Aorta (tissue), 5 donors: Measurements from ENCODE around the gene MYOD1. TPM values are rescaled to one million over a fixed set of nuclear protein-coding genes. Genes with fewer than 3 reads are reported as not detected.

Experiments used
- ATAC-seq: fragments of 200-7000 bp; cut with Tn5 transposase; one replicate; pipeline ENCODE4 v1.9.1; 2022; ENCODE audit warnings: moderate library complexity; ENCODE audit not compliant: low FRiP score
- DNase-seq, 2 donors: peaks; one replicate each; pipeline ENCODE4 v3.0.0-alpha.2; 2020
- H3K27ac ChIP-seq, 2 donors: one replicate each; pipeline ENCODE4 v1.5.1; 2013; ENCODE audit warnings: low read length in 2 of 2, mild to moderate bottlenecking in 2 of 2, moderate library complexity in 2 of 2, control low read depth in 1 of 2, inconsistent platforms in 1 of 2, low read depth in 1 of 2
- H3K27me3 ChIP-seq, 2 donors: one replicate each; pipeline ENCODE4 v1.6.1; 2013; ENCODE audit warnings: control low read depth in 1 of 2, low read length in 1 of 2, mild to moderate bottlenecking in 1 of 2, moderate library complexity in 1 of 2; ENCODE audit not compliant: insufficient read depth in 2 of 2, control insufficient read depth in 1 of 2
- H3K36me3 ChIP-seq, 2 donors: one replicate each; pipeline ENCODE4 v1.6.1; 2013; ENCODE audit warnings: control low read depth in 1 of 2, low read length in 1 of 2, mild to moderate bottlenecking in 1 of 2; ENCODE audit not compliant: insufficient read depth in 2 of 2, control insufficient read depth in 1 of 2
- H3K4me1 ChIP-seq, 2 donors: one replicate each; pipeline ENCODE4 v1.6.1; 2013; ENCODE audit warnings: low read length in 2 of 2, control low read depth in 1 of 2, mild to moderate bottlenecking in 1 of 2, moderate library complexity in 1 of 2; ENCODE audit not compliant: insufficient read depth in 2 of 2, control insufficient read depth in 1 of 2
- H3K4me3 ChIP-seq, 2 donors: one replicate each; pipeline ENCODE4 v1.5.1; 2013; ENCODE audit warnings: low read length in 2 of 2, control low read depth in 1 of 2, mild to moderate bottlenecking in 1 of 2
- H3K9me3 ChIP-seq: one replicate; pipeline ENCODE4 v1.6.1; 2013; ENCODE audit warnings: mild to moderate bottlenecking, low read length; ENCODE audit not compliant: control insufficient read depth
- WGBS, 2 donors: extraction: QIAGEN DNeasy Blood & Tissue Kit; methylation state at CpG; one replicate each; pipeline ENCODE4 v1.1.7; 2013; 5-methylcytosine and 5-hydroxymethylcytosine counted together
- intact Hi-C, 2 donors: fragments of 100-400 bp; cut with DNase I; formaldehyde crosslinking; loops; one replicate each; pipeline versions ENCODE4 v1.14.2 to v1.15.0; 2022
- polyA plus RNA-seq, 2 donors: library from polyadenylated mRNA; stranded (reverse); fragments of 200-250 nt; gene quantifications; one replicate each; pipeline ENCODE4 v1.2.3, GENCODE V29; 2013
- total RNA-seq, 2 donors: library from RNA; stranded (reverse); fragmentation: NEBNext Ultra II Directional; extraction: Animal tissue kit (Norgen Biotek cat#: 25700); gene quantifications; one replicate each; pipeline ENCODE4 v1.2.1, GENCODE V29; 2021
- donor health status: healthy with polysubstance abuse.
- donor health status: Bipolar disorder and iron deficiency.
- donor health status: DM: no; HTN: no; CAD: no.
- donor health status: DM: no; HTN: no; CAD: no.
- donor health status: DM: yes; HTN: yes; CAD: no.

The MYOD1 gene
- total and polyA plus RNA-seq, 4 donors: not detected

- no peak overlapping the region for H3K4me3 ChIP-seq
- H3K4me1 ChIP-seq: no peaks in the 10 kb centered on the region
- DNase-seq (peak in 1 of 2 donors; percentile 35), ATAC-seq (no peak)
- no peaks in the 10 kb centered on the region for H3K36me3 ChIP-seq
- no peak overlapping the region for H3K27ac ChIP-seq
- no peaks in the 10 kb centered on the region for H3K27me3 ChIP-seq
- intact Hi-C loops: no loop called here
- WGBS, 2 donors: 80 to 85% methylated on average over 10 of the region's 10 CpGs
- H3K9me3 ChIP-seq: no peaks in the 10 kb centered on the region
Measured at GRCh38 chr11:17744151-17744940, 25.0 kb downstream of the MYOD1 start.

DNA sequence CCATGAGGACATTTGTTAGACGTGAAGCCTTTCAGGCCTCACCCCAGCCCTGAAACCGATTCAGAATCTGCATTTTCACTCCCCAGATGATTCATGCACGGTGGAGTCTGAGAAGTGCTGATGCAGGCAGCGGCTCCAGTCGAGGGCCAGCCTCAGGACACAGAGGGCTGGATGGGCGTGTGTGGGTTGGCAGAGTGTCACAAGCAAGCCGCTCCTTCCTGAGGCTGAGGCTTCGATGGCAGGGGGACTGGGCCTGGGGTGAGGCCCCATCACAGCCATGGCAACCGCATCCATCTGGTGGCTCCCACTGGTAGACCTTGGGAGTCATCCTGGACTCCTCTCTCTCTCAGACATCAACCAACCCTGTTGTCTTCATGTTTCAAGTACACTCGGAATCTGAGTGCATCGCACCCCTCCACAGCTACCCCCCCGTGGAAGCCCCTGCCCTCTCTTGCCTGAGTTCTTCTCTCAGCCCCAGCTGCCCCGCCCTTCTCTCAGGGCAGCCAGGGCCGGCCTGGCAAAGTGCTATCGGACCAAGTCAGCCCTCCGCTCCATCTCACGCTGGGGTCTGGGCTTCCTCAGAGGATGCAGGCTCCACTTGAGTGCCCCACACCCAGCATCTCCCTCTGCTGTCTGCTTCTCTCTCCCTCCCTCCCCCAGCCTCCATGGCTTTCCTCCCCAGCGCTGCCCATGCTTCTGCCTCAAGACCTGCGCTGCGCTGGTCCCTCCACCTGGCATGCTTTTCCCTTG lies 25.8 kb downstream of the MYOD1 start:
- Histone ChIP-seq H3K9me3 (no peaks in the 10 kb centered on the region), H3K4me3 (no peak overlapping the region), H3K36me3 (no peaks in the 10 kb centered on the region), H3K27ac (no peak overlapping the region), H3K4me1 (no peaks in the 10 kb centered on the region), H3K27me3 (no peaks in the 10 kb centered on the region)
- ATAC-seq (no peak), DNase-seq (peak in 1 of 2 donors; percentile 59)
- WGBS, 2 donors: 87 to 92% methylated on average over 20 of the region's 20 CpGs
- intact Hi-C loops: no loop called here

- H3K36me3 ChIP-seq: no peaks in the 10 kb centered on the region
- DNase-seq (peak in 1 of 2 donors; percentile 38), ATAC-seq (no peak)
- no peak overlapping the region for H3K4me3 ChIP-seq
- no peaks in the 10 kb centered on the region for H3K9me3 ChIP-seq
- no peak overlapping the region for H3K27ac ChIP-seq
- intact Hi-C loops: no loop called here
- 84 to 86% methylated on average over 10 to 11 of the region's 11 CpGs for WGBS, 2 donors
- no peaks in the 10 kb centered on the region for H3K4me1 ChIP-seq
- H3K27me3 ChIP-seq: no peaks in the 10 kb centered on the region
Measured at GRCh38 chr11:17746096-17746495, 26.7 kb downstream of the MYOD1 start.

DNA sequence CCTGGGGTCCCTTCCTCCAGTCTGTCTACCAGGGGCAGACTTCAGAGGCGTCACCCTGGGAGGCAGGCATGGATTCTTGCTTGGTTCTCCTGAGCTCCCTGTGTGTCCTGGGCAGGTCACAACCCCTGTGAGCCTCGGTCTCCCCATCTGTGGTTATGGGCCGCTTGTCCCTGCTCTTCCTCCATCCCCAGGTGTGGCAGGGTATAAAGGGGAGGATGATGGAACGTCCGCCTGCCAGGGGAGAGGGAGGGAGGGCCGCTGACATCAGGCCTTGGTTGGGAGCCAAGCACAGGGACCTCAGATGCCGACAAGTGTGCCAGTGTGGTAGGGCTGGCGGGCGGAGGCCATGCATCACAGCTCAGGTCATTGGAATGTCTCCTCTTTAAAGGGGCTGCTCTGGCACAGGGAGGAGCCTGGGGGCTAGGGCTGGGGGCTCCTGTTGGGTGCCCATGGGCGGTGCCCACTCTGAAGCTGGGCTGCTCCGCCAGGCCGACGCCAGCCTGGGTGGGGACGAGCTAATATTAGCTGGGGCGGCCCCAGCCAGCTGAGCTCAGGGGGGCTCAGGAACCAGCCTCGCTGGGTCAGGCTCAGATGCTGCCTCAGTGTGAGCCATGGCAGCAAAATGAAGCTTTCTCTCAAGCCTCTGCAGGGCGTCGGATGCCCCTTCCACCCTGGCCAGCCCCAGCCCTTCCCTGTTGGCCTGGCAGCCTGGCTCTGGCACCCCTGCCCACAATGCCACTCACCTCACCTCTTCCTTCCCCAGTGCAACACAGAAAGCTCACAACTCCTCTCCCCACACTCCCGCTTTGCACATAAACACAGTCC lies 28.0 kb downstream of the MYOD1 start:
- Histone ChIP-seq H3K9me3 (no peaks in the 10 kb centered on the region), H3K4me1 (no peaks in the 10 kb centered on the region), H3K36me3 (no peaks in the 10 kb centered on the region), H3K4me3 (no peak overlapping the region), H3K27me3 (no peaks in the 10 kb centered on the region), H3K27ac (no peak overlapping the region)
- intact Hi-C loops: no loop called here
- 60 to 68% methylated on average over 17 to 19 of the region's 19 CpGs for WGBS, 2 donors
- DNase-seq (peak in 1 of 2 donors; percentile 61), ATAC-seq (no peak)

GRCh38 chr11:17748044-17748443 lies 28.7 kb downstream of the MYOD1 start:
- Histone ChIP-seq H3K9me3 (no peaks in the 10 kb centered on the region), H3K27ac (no peak overlapping the region), H3K4me1 (no peaks in the 10 kb centered on the region), H3K4me3 (no peak overlapping the region), H3K27me3 (no peaks in the 10 kb centered on the region), H3K36me3 (no peaks in the 10 kb centered on the region)
- WGBS, 2 donors: 83 to 89% methylated on average over 8 of the region's 8 CpGs
- ATAC-seq (no peak), DNase-seq (no peak)
- intact Hi-C loops: no loop called here

DNA sequence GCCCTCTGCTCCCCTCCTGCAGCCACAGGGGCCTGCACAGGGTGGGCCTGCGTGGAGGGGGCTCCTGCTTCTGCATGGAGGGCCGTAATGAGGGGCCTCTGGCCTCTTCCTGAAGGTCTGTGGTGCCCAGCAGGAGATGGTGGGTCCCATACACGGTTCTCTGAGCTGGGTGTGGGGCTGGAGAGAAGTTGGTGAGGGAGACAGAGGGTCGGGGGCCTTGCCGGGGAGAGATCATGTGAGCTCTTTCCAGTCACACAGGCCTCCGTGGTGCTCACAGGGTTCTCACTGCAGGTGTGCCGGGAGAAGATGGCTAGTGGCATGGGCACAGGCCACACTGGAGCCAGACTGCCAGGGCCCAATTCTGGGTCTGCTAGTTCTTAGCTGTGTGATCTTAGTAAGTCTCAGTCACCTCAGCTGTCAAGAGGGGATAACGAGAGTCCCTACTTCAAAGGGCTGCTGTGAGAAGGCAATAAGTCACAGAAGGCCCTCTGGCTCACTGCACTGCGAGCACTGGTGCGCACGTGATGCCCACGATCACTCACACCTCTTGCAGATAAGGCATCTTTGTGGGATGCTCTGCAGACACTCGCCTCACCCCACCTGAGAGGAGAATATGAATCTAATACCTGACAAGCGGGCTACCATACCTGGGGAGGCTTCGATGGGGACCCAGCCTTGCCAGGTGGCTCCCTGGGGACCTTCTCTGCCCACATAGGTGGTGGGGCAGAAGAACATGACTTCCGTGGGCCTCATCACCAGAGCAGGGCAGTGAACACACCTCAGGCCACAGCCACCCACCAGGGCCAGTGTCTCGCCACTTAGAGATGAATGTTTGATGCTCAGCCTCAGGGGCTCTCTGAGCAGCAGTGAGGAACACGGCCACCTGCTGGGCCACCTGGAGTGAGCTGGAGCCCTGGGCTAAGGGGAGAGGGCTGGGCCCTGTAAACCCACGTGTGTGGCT lies 29.7 kb downstream of the MYOD1 start:
- H3K4me3 ChIP-seq: no peak overlapping the region
- H3K4me1 ChIP-seq: no peaks in the 10 kb centered on the region
- no peak overlapping the region for H3K27ac ChIP-seq
- H3K36me3 ChIP-seq: no peaks in the 10 kb centered on the region
- 91 to 92% methylated on average over 19 of the region's 19 CpGs for WGBS, 2 donors
- intact Hi-C loops: no loop called here
- ATAC-seq (no peak), DNase-seq (peak in 1 of 2 donors; percentile 55)
- no peaks in the 10 kb centered on the region for H3K27me3 ChIP-seq
- H3K9me3 ChIP-seq: no peaks in the 10 kb centered on the region

GRCh38 chr11:17750013-17750800 lies 30.8 kb downstream of the MYOD1 start:
- Histone ChIP-seq H3K27ac (no peak overlapping the region), H3K27me3 (no peaks in the 10 kb centered on the region), H3K36me3 (no peaks in the 10 kb centered on the region), H3K9me3 (no peaks in the 10 kb centered on the region), H3K4me3 (no peak overlapping the region), H3K4me1 (no peaks in the 10 kb centered on the region)
- DNase-seq (peak in 1 of 2 donors; percentile 47), ATAC-seq (no peak)
- 49 to 59% methylated on average over 13 of the region's 13 CpGs for WGBS, 2 donors
- intact Hi-C loops: no loop called here
